Chondrocyte (in vitro differentiated cells): ENCODE results near the gene LMCD1. TPM values are rescaled to one million over a fixed set of nuclear protein-coding genes. Genes with fewer than 3 reads are reported as not detected.

Experiments used
- DNase-seq: peaks from one replicate; pipeline ENCODE4 v3.0.0; 2021; ENCODE audit warnings: mixed read lengths, low spot score
- H3K27ac Mint-ChIP-seq: one replicate; pipeline ENCODE4 v1.8.0; 2021; ENCODE audit warnings: mild to moderate bottlenecking, moderate library complexity, mixed read lengths; ENCODE audit not compliant: unreplicated experiment
- H3K27me3 Mint-ChIP-seq: 2 replicates; pipeline ENCODE4 v1.8.0; 2021; ENCODE audit warnings: low read depth, mixed read lengths
- H3K36me3 Mint-ChIP-seq: 2 replicates; pipeline ENCODE4 v1.8.0; 2021; ENCODE audit warnings: low read depth, mixed read lengths
- H3K4me1 Mint-ChIP-seq: 2 replicates; pipeline ENCODE4 v1.8.0; 2021; ENCODE audit warnings: low read depth, mild to moderate bottlenecking, mixed read lengths
- H3K4me3 Mint-ChIP-seq: one replicate; pipeline ENCODE4 v1.8.0; 2021; ENCODE audit warnings: mild to moderate bottlenecking, moderate library complexity, mixed read lengths; ENCODE audit not compliant: unreplicated experiment
- H3K9me3 Mint-ChIP-seq: 2 replicates; pipeline ENCODE4 v1.8.0; 2021; ENCODE audit warnings: low read depth, mixed read lengths
- CTCF ChIP-seq: fragments of 200-600 bp; sonication (generic); IDR thresholded peaks from 2 replicates; pipeline ENCODE4 v1.5.0; 2021; ENCODE audit warnings: antibody characterized with exemption, mild to moderate bottlenecking, moderate library complexity
- total RNA-seq: library from RNA; stranded (reverse); gene quantifications from 3 replicates; pipeline ENCODE4 v1.2.1, GENCODE V29; 2021

Gene LMCD1
- total RNA-seq, 1 donor from 2014 or later: 263 TPM

GRCh38 chr3:8553405-8553804, 51.8 kb downstream of the LMCD1 start:
- Mint-ChIP-seq H3K4me1 (peaks cover 85% of the 10 kb centered on the region), H3K27ac (peak overlapping the region; percentile 99), H3K27me3 (no peaks in the 10 kb centered on the region), H3K4me3 (no peak overlapping the region), H3K9me3 (no peaks in the 10 kb centered on the region), H3K36me3 (peaks cover 59% of the 10 kb centered on the region)
- TF ChIP-seq CTCF: no peak
- DNase-seq: no peak

- H3K36me3 Mint-ChIP-seq: peaks cover 56% of the 10 kb centered on the region
- TF ChIP-seq CTCF: no peak
- no peaks in the 10 kb centered on the region for H3K27me3 Mint-ChIP-seq
- no peaks in the 10 kb centered on the region for H3K9me3 Mint-ChIP-seq
- peaks cover 90% of the 10 kb centered on the region for H3K4me1 Mint-ChIP-seq
- H3K4me3 Mint-ChIP-seq: peak overlapping the region; percentile 49
- peak overlapping the region; percentile 99 for H3K27ac Mint-ChIP-seq
- no peak for DNase-seq
Observed at GRCh38 chr3:8554696-8555095, 53.1 kb downstream of the LMCD1 start.

GRCh38 chr3:8555113-8555661, 53.6 kb downstream of the LMCD1 start:
- H3K4me3 Mint-ChIP-seq: peak overlapping the region; percentile 49
- peaks cover under 1% of the 10 kb centered on the region for H3K9me3 Mint-ChIP-seq
- H3K27ac Mint-ChIP-seq: peak overlapping the region; percentile 99
- TF ChIP-seq CTCF: no peak
- H3K36me3 Mint-ChIP-seq: peaks cover 53% of the 10 kb centered on the region
- no peaks in the 10 kb centered on the region for H3K27me3 Mint-ChIP-seq
- peaks cover 90% of the 10 kb centered on the region for H3K4me1 Mint-ChIP-seq
- no peak for DNase-seq

GRCh38 chr3:8555725-8556472, 54.3 kb downstream of the LMCD1 start:
- peak overlapping the region; percentile 99 for H3K27ac Mint-ChIP-seq
- no peaks in the 10 kb centered on the region for H3K27me3 Mint-ChIP-seq

GRCh38 chr3:8556473-8556869, 54.8 kb downstream of the LMCD1 start:
- Mint-ChIP-seq H3K9me3 (peaks cover 2% of the 10 kb centered on the region), H3K36me3 (peaks cover 45% of the 10 kb centered on the region), H3K4me1 (peaks cover 93% of the 10 kb centered on the region), H3K27ac (peak overlapping the region; percentile 99), H3K27me3 (no peaks in the 10 kb centered on the region), H3K4me3 (no peak overlapping the region)
- TF ChIP-seq CTCF: no peak
- no peak for DNase-seq

More at GRCh38 chr3:8555725-8556472, 54.3 kb downstream of the LMCD1 start:
- H3K36me3 Mint-ChIP-seq: peaks cover 48% of the 10 kb centered on the region
- DNase-seq: no peak
- H3K4me3 Mint-ChIP-seq: no peak overlapping the region
- peaks cover 90% of the 10 kb centered on the region for H3K4me1 Mint-ChIP-seq
- peaks cover 2% of the 10 kb centered on the region for H3K9me3 Mint-ChIP-seq
- TF ChIP-seq CTCF: no peak
